ENCODE data around the gene ZW10.

The ZW10 gene

DNA sequence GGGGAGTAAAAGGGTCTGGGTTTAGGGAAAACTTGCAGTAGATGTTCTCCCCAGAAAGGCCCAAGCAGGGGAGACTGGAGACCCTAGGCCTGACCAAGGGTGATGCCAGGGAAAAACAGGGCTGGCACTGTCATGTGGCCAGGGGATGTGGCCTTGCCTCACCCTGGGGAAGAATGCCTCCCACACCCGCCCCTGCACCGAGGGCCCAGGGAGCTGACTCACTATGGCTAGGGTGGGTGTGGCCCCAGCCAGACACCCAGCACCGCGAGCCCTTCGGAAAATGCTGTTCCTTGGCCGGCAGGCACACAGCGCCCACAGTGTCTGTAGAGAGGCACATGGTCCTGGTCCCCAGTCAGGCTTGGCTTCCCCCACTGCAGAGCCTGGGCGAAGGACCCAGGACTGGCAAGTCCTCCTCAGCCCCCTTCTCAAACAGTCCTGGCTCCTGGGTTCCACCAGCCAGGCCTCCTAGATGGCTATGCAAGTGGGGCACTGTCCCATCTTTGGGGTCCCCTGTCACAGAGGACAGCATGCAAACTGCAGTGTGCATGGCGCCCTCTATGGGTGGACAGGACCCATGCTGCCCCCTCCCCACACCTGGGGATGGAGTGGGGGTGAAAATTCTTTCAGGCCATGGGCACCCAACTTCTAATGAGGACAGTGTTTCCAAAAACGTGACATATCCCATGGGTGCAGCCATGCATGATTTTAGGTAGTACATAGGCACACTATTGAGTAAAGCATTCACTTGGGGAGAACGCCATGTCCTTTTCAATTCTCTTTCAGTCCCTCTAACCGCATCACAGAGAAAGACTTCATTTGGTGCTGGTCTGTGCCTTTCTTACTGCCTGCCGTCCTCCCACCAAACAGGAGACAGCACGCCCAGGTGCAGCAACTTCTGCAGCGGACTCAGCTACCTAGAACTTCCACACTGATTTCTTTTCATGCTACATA is 82.6 kb downstream of the ZW10 start:
- Histone ChIP-seq H3K9ac (ENCODE audit: low read length) (peak overlapping the region; percentile 26), H3K36me3 (ENCODE audit: control insufficient read depth, insufficient read depth, low read length) (no peaks in the 10 kb centered on the region), H3K4me1 (ENCODE audit: control insufficient read depth, insufficient read depth, low read length) (peaks cover 19% of the 10 kb centered on the region), H3K9me3 (ENCODE audit: control insufficient read depth, low read length) (no peaks in the 10 kb centered on the region), H3K27me3 (ENCODE audit: control insufficient read depth, insufficient read depth, low read length) (no peaks in the 10 kb centered on the region), H3K4me3 (ENCODE audit: low read length) (no peak overlapping the region)

DNA sequence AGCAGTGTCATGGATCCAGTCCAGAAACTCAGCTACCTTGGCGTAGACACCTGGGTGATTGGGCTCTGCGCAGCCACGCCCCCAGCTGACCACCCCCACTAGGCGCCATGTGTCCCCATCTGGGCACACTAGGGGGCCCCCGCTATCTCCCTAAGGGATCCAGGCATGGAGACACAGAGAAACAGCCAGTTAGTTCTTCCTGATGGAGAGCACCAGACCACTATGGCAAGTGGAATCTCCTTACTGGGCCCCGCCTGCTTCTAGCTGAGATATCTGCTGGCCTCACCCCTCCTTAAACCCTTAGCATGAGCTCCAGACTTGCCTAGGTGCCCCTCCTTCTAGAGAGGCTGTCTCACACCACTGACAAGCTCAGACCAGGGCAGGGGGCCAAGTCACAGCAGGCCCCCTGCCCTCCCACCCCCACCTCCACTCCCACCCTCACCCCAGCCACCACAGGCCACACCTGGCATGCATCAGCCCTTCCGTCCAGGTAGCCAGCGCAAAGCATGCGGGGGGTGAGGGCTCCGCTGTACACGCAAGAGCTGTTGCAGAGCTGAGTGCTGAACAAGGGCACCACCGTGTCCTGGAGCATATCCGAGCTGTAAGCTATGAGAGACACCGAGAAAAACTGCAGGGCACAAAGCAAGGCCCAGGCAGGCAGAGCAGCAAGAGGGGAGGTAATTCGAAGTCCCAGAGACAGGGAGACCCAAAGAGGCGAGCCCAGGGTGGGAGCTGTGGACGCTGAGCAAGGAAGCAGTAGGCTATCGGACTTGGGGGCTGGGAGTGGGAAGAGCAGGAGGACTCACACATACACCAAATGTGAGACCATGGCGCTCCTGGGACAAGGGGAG is 83.5 kb downstream of the ZW10 start:
- no peaks in the 10 kb centered on the region for H3K36me3 ChIP-seq (ENCODE audit: control insufficient read depth, insufficient read depth, low read length)
- peaks cover 19% of the 10 kb centered on the region for H3K4me1 ChIP-seq (ENCODE audit: control insufficient read depth, insufficient read depth, low read length)
- no peak overlapping the region for H3K4me3 ChIP-seq (ENCODE audit: low read length)
- peak overlapping the region; percentile 26 for H3K9ac ChIP-seq (ENCODE audit: low read length)
- H3K9me3 ChIP-seq (ENCODE audit: control insufficient read depth, low read length) = no peaks in the 10 kb centered on the region
- H3K27me3 ChIP-seq (ENCODE audit: control insufficient read depth, insufficient read depth, low read length) = no peaks in the 10 kb centered on the region

DNA sequence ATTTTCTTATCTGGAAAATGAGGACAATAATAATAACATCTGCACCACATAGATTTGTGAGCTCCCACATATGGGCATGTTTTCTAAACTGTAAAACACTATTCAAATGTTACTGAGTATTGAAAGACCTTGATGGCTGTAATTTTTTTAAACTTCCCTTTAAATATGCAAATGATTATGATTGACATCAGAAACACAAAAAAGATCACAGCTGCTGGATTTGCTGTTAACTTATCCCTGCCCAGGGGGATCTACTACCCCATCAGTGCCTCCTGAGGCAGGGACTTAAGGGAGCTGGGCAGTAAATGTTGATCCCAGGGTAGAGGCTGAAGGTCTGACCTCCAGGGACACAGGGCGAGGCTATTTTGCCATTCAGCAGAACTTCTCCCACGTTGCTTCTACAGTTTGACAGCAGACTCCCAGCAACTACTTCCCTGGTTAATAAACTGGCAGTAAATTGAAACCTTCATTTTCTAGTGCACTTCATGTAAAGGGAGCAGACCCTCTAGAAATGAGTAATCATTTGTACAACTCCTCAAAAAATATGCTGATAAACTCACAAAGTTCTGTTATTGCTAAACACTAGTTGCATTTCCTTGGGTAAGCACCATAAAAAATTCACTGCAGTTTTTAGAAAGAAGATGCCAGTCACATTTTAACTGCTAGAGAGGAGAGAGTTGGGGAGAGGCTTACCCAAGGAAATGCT is 87.7 kb downstream of the ZW10 start:
- H3K4me1 ChIP-seq (ENCODE audit: control insufficient read depth, insufficient read depth, low read length) = peaks cover 33% of the 10 kb centered on the region

DNA sequence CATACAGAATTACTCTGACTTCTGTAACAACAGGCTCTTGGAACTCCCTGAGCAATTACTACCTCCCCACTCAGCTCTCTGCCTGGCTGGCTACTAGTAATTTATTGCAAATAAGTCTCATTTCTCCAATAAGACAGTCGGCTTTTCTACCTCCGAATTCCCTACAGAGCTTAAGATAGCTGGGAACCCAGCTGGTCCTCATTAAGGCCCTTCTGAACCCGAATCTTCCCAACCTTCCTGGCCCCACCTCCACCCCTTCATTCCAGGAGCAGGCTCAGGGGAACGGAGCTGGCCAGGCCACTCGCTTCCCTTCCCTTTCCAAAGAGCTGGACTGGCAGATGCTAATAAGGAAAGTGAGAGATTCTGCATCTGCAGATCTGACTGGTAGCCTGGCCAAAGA is 89.0 kb downstream of the ZW10 start:
- Histone ChIP-seq H3K9ac (ENCODE audit: low read length) (no peak overlapping the region), H3K9me3 (ENCODE audit: control insufficient read depth, low read length) (no peaks in the 10 kb centered on the region), H3K27me3 (ENCODE audit: control insufficient read depth, insufficient read depth, low read length) (no peaks in the 10 kb centered on the region), H3K36me3 (ENCODE audit: control insufficient read depth, insufficient read depth, low read length) (no peaks in the 10 kb centered on the region), H3K4me1 (ENCODE audit: control insufficient read depth, insufficient read depth, low read length) (peaks cover 21% of the 10 kb centered on the region), H3K4me3 (ENCODE audit: low read length) (no peak overlapping the region)

More for the DNA sequence above, 87.7 kb downstream of the ZW10 start:
- no peak overlapping the region for H3K4me3 ChIP-seq (ENCODE audit: low read length)
- H3K36me3 ChIP-seq (ENCODE audit: control insufficient read depth, insufficient read depth, low read length) = no peaks in the 10 kb centered on the region
- no peaks in the 10 kb centered on the region for H3K27me3 ChIP-seq (ENCODE audit: control insufficient read depth, insufficient read depth, low read length)
- no peaks in the 10 kb centered on the region for H3K9me3 ChIP-seq (ENCODE audit: control insufficient read depth, low read length)
- H3K9ac ChIP-seq (ENCODE audit: low read length) = no peak overlapping the region

DNA sequence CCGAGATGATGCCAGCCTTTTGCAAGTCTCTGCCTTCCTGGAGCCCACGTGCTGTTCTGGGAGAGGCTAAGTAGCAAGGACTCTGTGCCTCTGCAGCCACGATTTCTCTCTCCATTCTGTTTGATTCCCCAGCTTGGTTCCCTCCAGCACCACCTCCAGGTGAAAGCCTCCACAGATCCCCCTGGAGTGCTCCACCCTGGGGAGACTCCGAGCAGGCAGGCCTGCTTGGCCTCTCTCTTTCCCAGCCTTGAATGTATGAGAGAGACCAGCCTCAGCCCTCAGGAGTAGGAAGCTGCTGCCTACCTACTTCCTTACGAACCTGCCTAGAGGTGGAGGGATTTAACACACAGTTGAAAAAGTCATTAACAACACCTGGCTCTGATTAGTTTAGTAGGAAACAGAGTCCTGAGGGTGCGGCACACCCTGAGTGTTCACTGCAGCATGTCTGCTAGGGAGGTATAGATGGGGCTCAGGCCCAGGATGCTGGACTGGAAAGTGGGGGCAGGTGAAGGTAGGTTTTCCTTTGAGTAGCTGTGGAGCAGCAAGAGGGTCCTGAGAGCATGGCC is 89.9 kb downstream of the ZW10 start:
- Histone ChIP-seq H3K9ac (ENCODE audit: low read length) (no peak overlapping the region), H3K4me3 (ENCODE audit: low read length) (no peak overlapping the region), H3K36me3 (ENCODE audit: control insufficient read depth, insufficient read depth, low read length) (no peaks in the 10 kb centered on the region), H3K27me3 (ENCODE audit: control insufficient read depth, insufficient read depth, low read length) (no peaks in the 10 kb centered on the region), H3K9me3 (ENCODE audit: control insufficient read depth, low read length) (no peaks in the 10 kb centered on the region), H3K4me1 (ENCODE audit: control insufficient read depth, insufficient read depth, low read length) (peaks cover 20% of the 10 kb centered on the region)
